Bronchus fibroblast of lung (primary cell): ENCODE measurements around the gene SLC4A1AP. TPM values are rescaled to one million over a fixed set of nuclear protein-coding genes. Genes with fewer than 3 reads are reported as not detected.

Experiments
- total RNA-seq: library from RNA; depleted of rRNA; stranded (reverse); fragments of >200 nt; gene quantifications from 2 replicates; pipeline ENCODE4 v1.2.3, GENCODE V29; 2015

Gene SLC4A1AP
- total RNA-seq: 22.4 and 25.4 TPM in 2 replicates

GRCh38 chr2:27663285-27664153, at the start of gene SLC4A1AP, which contains the start of gene SUPT7L:
TSS of gene SLC4A1AP (plus strand) at chr2:27663889. CDS start at chr2:27663915, 26 bp downstream.
TSS of gene SUPT7L (minus strand) at chr2:27663614. CDS start at chr2:27662192, 1,422 bp downstream.

GRCh38 chr2:27628767-27629709, 34.7 kb upstream of the SLC4A1AP start, which contains the start of the genes CCDC121 and GPN1:
TSS of gene CCDC121 (minus strand) at chr2:27629012. CDS start at chr2:27627799, 1,213 bp downstream.
TSS of gene GPN1 (plus strand) at chr2:27629050. CDS start at chr2:27629059, 9 bp downstream.

Other genes starting within 250 kb of the SLC4A1AP start
- 69.1 and 74.8 TPM in 2 replicates for gene NRBP1, start 235.3 kb upstream of the SLC4A1AP start, total RNA-seq
- 0.15 TPM in 1 of 2 replicates, not detected in the other for gene KRTCAP3, start 221.5 kb upstream of the SLC4A1AP start, total RNA-seq
- gene IFT172, start 174.1 kb upstream of the SLC4A1AP start, total RNA-seq: 18.1 and 20.0 TPM in 2 replicates
- gene FNDC4, start 168.7 kb upstream of the SLC4A1AP start, total RNA-seq: 9.8 and 15.1 TPM in 2 replicates
- gene GCKR, start 167.1 kb upstream of the SLC4A1AP start, total RNA-seq: 0.30 and 0.34 TPM in 2 replicates
- gene ZNF512, start 80.8 kb upstream of the SLC4A1AP start, total RNA-seq: 17.1 and 17.5 TPM in 2 replicates
- 1.0 and 1.2 TPM in 2 replicates for gene CCDC121, start 34.9 kb upstream of the SLC4A1AP start, total RNA-seq
- 44.9 and 46.8 TPM in 2 replicates for gene GPN1, start 34.8 kb upstream of the SLC4A1AP start, total RNA-seq
- gene SUPT7L, start 275 bp upstream of the SLC4A1AP start, total RNA-seq: 17.2 and 19.7 TPM in 2 replicates
- 70.5 and 116 TPM in 2 replicates for gene MRPL33, start 107.8 kb downstream of the SLC4A1AP start, total RNA-seq
- gene RBKS, start 226.5 kb downstream of the SLC4A1AP start, total RNA-seq: 0.89 and 1.2 TPM in 2 replicates
- 26.9 and 28.9 TPM in 2 replicates for gene BABAM2, start 226.8 kb downstream of the SLC4A1AP start, total RNA-seq